Measurements from ENCODE around the gene MPDU1. TPM values are rescaled to one million over a fixed set of nuclear protein-coding genes. Genes with fewer than 3 reads are reported as not detected.
A peak's percentile ranks its signal among the peaks of the same experiment; 100 is the strongest.

The MPDU1 gene
- total RNA-seq, 1 donor from 2014 or later, result 56.3 TPM

DNA sequence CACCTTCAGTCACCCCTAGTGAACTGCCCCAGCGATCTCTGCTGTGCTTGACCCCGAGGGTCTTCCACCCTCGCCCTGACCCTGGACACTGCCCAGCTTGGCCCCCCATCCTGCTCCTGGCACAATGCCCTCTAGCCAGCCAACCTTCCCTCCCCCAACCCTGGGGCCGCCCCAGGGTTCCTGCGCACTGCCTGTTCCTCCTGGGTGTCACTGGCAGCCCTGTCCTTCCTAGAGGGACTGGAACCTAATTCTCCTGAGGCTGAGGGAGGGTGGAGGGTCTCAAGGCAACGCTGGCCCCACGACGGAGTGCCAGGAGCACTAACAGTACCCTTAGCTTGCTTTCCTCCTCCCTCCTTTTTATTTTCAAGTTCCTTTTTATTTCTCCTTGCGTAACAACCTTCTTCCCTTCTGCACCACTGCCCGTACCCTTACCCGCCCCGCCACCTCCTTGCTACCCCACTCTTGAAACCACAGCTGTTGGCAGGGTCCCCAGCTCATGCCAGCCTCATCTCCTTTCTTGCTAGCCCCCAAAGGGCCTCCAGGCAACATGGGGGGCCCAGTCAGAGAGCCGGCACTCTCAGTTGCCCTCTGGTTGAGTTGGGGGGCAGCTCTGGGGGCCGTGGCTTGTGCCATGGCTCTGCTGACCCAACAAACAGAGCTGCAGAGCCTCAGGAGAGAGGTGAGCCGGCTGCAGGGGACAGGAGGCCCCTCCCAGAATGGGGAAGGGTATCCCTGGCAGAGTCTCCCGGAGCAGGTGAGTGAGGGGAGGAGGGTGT, 24.9 kb upstream of the MPDU1 start, which contains the start of gene TNFSF13:
Gene TNFSF13 (plus strand): TSS at position 207 of the 776 bp plus-strand sequence. CDS start 290 bp downstream, at position 497.
- Histone ChIP-seq H3K36me3 (ENCODE audit: control insufficient read depth, insufficient read depth, low read length) (no peaks in the 10 kb centered on the region), H3K27me3 (ENCODE audit: control insufficient read depth, insufficient read depth, low read length) (no peaks in the 10 kb centered on the region), H3K4me3 (ENCODE audit: low read depth, low read length) (peak within 1 kb of the TSS; percentile 26)
- FAIRE-seq (no peak), DNase-seq (ENCODE audit: low read depth) (no peak)
- no peak for TF ChIP-seq CTCF (IDR thresholded peaks at IDR 0.05; ENCODE audit: insufficient read depth, low read length, severe bottlenecking)

- DNase-seq (ENCODE audit: low read depth) (peak; percentile 39), FAIRE-seq (peak; percentile 50)
- H3K4me3 ChIP-seq (ENCODE audit: low read depth, low read length), result no peak overlapping the region
- H3K27me3 ChIP-seq (ENCODE audit: control insufficient read depth, insufficient read depth, low read length), result no peaks in the 10 kb centered on the region
- TF ChIP-seq CTCF (IDR thresholded peaks at IDR 0.05; ENCODE audit: insufficient read depth, low read length, severe bottlenecking), result no peak
- peaks cover 5% of the 10 kb centered on the region for H3K36me3 ChIP-seq (ENCODE audit: control insufficient read depth, insufficient read depth, low read length)
Observed at GRCh38 chr17:7559320-7560171, 24.1 kb upstream of the MPDU1 start.

DNA sequence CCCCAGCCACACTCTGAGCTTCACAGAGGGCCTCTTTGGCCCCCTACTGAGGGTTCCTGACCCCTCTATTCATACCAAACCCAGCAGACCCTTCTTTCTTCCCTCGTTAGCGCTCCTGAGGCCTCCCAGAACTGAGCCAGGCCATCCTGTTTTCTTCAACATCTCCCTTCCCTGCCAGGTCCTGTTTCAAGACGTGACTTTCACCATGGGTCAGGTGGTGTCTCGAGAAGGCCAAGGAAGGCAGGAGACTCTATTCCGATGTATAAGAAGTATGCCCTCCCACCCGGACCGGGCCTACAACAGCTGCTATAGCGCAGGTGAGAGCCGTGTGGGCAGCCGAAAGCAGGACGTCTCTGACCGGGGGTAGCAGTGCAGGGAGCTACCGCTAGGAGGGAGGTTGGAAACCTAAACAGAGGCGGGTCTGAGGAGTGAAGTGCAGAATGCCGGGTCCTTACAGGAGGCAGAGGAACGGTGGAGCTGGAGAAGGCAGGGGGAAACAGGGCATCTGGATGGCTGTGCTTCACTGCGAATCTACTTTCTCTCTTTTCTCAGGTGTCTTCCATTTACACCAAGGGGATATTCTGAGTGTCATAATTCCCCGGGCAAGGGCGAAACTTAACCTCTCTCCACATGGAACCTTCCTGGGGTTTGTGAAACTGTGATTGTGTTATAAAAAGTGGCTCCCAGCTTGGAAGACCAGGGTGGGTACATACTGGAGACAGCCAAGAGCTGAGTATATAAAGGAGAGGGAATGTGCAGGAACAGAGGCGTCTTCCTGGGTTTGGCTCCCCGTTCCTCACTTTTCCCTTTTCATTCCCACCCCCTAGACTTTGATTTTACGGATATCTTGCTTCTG, 23.3 kb upstream of the MPDU1 start:
- Histone ChIP-seq H3K36me3 (ENCODE audit: control insufficient read depth, insufficient read depth, low read length) (peaks cover 11% of the 10 kb centered on the region), H3K27me3 (ENCODE audit: control insufficient read depth, insufficient read depth, low read length) (no peaks in the 10 kb centered on the region), H3K4me3 (ENCODE audit: low read depth, low read length) (no peak overlapping the region)
- peak; percentile 65 for DNase-seq (ENCODE audit: low read depth)
- no peak for FAIRE-seq
- TF ChIP-seq CTCF (IDR thresholded peaks at IDR 0.05; ENCODE audit: insufficient read depth, low read length, severe bottlenecking), result peak; percentile 84

- DNase-seq (ENCODE audit: low read depth) (peak; percentile 79), FAIRE-seq (no peak)
- H3K4me3 ChIP-seq (ENCODE audit: low read depth, low read length), result peak overlapping the region; percentile 74
- H3K27me3 ChIP-seq (ENCODE audit: control insufficient read depth, insufficient read depth, low read length), result no peaks in the 10 kb centered on the region
- peak; percentile 94 for TF ChIP-seq CTCF (IDR thresholded peaks at IDR 0.05; ENCODE audit: insufficient read depth, low read length, severe bottlenecking)
- H3K36me3 ChIP-seq (ENCODE audit: control insufficient read depth, insufficient read depth, low read length), result peaks cover 14% of the 10 kb centered on the region
Observed at GRCh38 chr17:7561028-7561575, 22.6 kb upstream of the MPDU1 start.

DNA sequence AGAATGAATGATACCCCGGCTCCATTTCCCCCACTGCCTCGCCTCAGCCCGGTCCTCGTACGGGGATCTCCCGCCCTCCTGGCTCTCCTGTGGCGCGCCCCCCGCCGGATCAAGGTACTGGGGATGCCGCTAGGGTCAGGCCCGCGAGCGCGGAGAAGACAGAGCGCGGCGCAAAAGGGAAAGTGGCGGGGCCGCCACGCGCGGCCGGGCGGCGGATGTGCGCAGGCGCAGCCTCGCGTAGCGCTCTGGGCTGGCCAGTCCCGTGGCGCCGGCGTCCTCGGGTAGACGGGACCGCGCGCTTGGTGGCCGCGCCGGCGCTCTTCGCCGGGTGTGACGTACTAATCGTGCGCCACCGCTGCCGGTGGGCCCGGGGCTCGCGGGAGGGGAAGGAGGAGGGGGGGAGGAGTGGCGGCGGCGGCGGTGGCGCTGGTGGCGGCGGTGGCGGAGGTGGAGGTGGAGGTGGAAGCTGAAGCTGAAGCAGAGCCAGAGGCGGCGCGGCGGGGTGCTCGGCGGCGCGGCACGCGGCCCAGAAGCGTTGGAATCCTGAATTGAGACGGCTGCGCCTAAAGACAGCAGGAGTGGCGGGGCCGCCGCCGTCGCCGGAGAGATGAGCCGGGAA, 22.0 kb upstream of the MPDU1 start, which contains the start of gene SENP3:
Gene SENP3 (plus strand): TSS at position 331 of the 619 bp plus-strand sequence. CDS start 1,158 bp downstream, outside the sequence.
- no peak for FAIRE-seq

More for the DNA sequence above, 22.0 kb upstream of the MPDU1 start, which contains the start of gene SENP3:
- DNase-seq (ENCODE audit: low read depth), result peak; percentile 63
- Histone ChIP-seq H3K36me3 (ENCODE audit: control insufficient read depth, insufficient read depth, low read length) (peaks cover 14% of the 10 kb centered on the region), H3K27me3 (ENCODE audit: control insufficient read depth, insufficient read depth, low read length) (no peaks in the 10 kb centered on the region), H3K4me3 (ENCODE audit: low read depth, low read length) (peak within 1 kb of the TSS; percentile 74)
- no peak for TF ChIP-seq CTCF (IDR thresholded peaks at IDR 0.05; ENCODE audit: insufficient read depth, low read length, severe bottlenecking)

Data from bronchial epithelial cell (primary cell).